WI38 (cell line): ENCODE data around the gene GAB3.
"Not testable (repeated sequence)": the region's sequence is repeated elsewhere in the genome, so short reads cannot be mapped to it uniquely, and the experiment has no call there.

ENCODE experiments used
- H3K4me3 ChIP-seq: 2 replicates; pipeline ENCODE4 v1.5.1; 2011; ENCODE audit warnings: low read depth, mild to moderate bottlenecking, control low read depth, low read length
- CTCF ChIP-seq: IDR thresholded peaks from 2 replicates; pipeline ENCODE4 v1.5.1; 2012; ENCODE audit warnings: low read depth, mild to moderate bottlenecking, control low read depth, low read length

GAB3 gene

GRCh38 chrX:154711264-154711663 is 39.6 kb downstream of the GAB3 start:
- no peak overlapping the region for H3K4me3 ChIP-seq
- no peak for TF ChIP-seq CTCF

- TF ChIP-seq CTCF, result no peak
- H3K4me3 ChIP-seq, result no peak overlapping the region
These were observed 40.6 kb downstream of the GAB3 start for GRCh38 chrX:154710309-154710708.

GRCh38 chrX:154698630-154699248 is 52.1 kb downstream of the GAB3 start:
- no peak for TF ChIP-seq CTCF
- H3K4me3 ChIP-seq, result no peak overlapping the region

- H3K4me3 ChIP-seq, result no peak overlapping the region
- TF ChIP-seq CTCF, result no peak
These were observed 54.2 kb downstream of the GAB3 start for GRCh38 chrX:154696676-154697045.

- TF ChIP-seq CTCF, result no peak
These were observed 54.8 kb downstream of the GAB3 start for GRCh38 chrX:154695911-154696675.

GRCh38 chrX:154693394-154693793 is 57.5 kb downstream of the GAB3 start:
- H3K4me3 ChIP-seq, result no peak overlapping the region
- no peak for TF ChIP-seq CTCF

More at GRCh38 chrX:154695911-154696675, 54.8 kb downstream of the GAB3 start:
- H3K4me3 ChIP-seq, result no peak overlapping the region

GRCh38 chrX:154690438-154690837 is 60.4 kb downstream of the GAB3 start:
- not testable (repeated sequence) for H3K4me3 ChIP-seq

- H3K4me3 ChIP-seq, result not testable (repeated sequence)
These were observed 78.8 kb downstream of the GAB3 start for GRCh38 chrX:154672084-154672483.

- H3K4me3 ChIP-seq, result not testable (repeated sequence)
These were observed 80.0 kb downstream of the GAB3 start for GRCh38 chrX:154670848-154671247.
